Adrenal gland (tissue), 12 donors: ENCODE data around the gene PTCSC3. TPM values are rescaled to one million over a fixed set of nuclear protein-coding genes. Genes with fewer than 3 reads are reported as not detected.

Source experiments
- DNase-seq, 7 donors: peaks; one replicate each; pipeline ENCODE4 v3.0.0-alpha.2; 2019 to 2020
- H3K27ac ChIP-seq, 5 donors: fragments of 200-600 bp; sonication (generic) in 4 of 5; 1 replicate in 3 of 5; 2 replicates in 2 of 5; pipeline versions ENCODE4 v1.5.1 to v1.8.0; 2016 to 2020; ENCODE audit warnings: mild to moderate bottlenecking in 1 of 5
- H3K27me3 ChIP-seq: fragments of 200-600 bp; 2 replicates; pipeline ENCODE4 v1.8.0; 2021
- H3K36me3 ChIP-seq, 2 donors: fragments of 200-600 bp; replicated peaks in 1 of 2; 1 replicate in 1 of 2; 2 replicates in 1 of 2; pipeline versions ENCODE4 v1.5.1 to v1.8.0; 2018 to 2022
- H3K4me1 ChIP-seq, 2 donors: fragments of 200-600 bp; replicated peaks in 1 of 2; 1 replicate in 1 of 2; 2 replicates in 1 of 2; pipeline versions ENCODE4 v1.5.1 to v1.8.0; 2018 to 2021
- H3K4me3 ChIP-seq, 4 donors: fragments of 200-600 bp; sonication (generic) in 3 of 4; one replicate each; pipeline ENCODE4 v1.5.1; 2016 to 2018
- H3K9me3 ChIP-seq, 3 donors: fragments of 200-600 bp; sonication (generic) in 1 of 3; replicated peaks in 1 of 3; 1 replicate in 2 of 3; 2 replicates in 1 of 3; pipeline versions ENCODE4 v1.5.1 to v1.8.0; 2016 to 2021
- POLR2A ChIP-seq, 2 donors: fragments of 450-650 bp; IDR thresholded peaks; one replicate each; pipeline ENCODE4 v1.6.1; 2017; ENCODE audit warnings: antibody characterized with exemption in 2 of 2, mild to moderate bottlenecking in 2 of 2, moderate library complexity in 1 of 2
- WGBS, 4 donors: extraction: QIAGEN DNeasy Blood & Tissue Kit in 2 of 4; methylation state at CpG; one replicate each; pipeline versions ENCODE4 v1.1.5 to v1.1.7; 2013 to 2017; 5-methylcytosine and 5-hydroxymethylcytosine counted together
- intact Hi-C, 2 donors: fragments of 100-400 bp; cut with DNase I; formaldehyde crosslinking; loops; one replicate each; pipeline versions ENCODE4 v1.14.1 to v1.15.0; 2022 to 2023
- polyA plus RNA-seq, 3 donors: library from polyadenylated mRNA; stranded (reverse); fragments of 200-250 nt in 2 of 3; fragments of 350-450 nt in 1 of 3; fragmentation: Illumina TruSeq in 1 of 3; extraction: RNeasy Lipid Tissue Mini Kit (QIAGEN cat#74804) in 1 of 3; gene quantifications; one replicate each; pipeline ENCODE4 v1.2.3, GENCODE V29; 2013 to 2014
- total RNA-seq, 9 donors: library from RNA; depleted of rRNA in 4 of 9; stranded (reverse); fragments of >200 nt in 4 of 9; fragments of 120-200 nt in 1 of 9; fragmentation: NEBNext Ultra II Directional in 1 of 9; extraction: Animal tissue kit (Norgen Biotek cat#: 25700) in 1 of 9; gene quantifications; one replicate each; pipeline versions ENCODE4 v1.1.0 to v1.2.4, GENCODE V29; 2013 to 2023
- TF ChIP-seq, protein P1 (sequence below), 6 experiments: fragments of 450-650 bp in 4 of 6; fragments of 200-600 bp in 2 of 6; sonication (generic) in 1 of 6; IDR thresholded peaks; 1 replicate in 5 of 6; 2 replicates in 1 of 6; pipeline versions ENCODE4 v1.5.1 to v1.8.0; 2016 to 2021; ENCODE audit warnings: antibody characterized with exemption in 6 of 6, mild to moderate bottlenecking in 2 of 6, moderate library complexity in 1 of 6
- donor health status: healthy with polysubstance abuse.
- donor health status: Bipolar disorder and iron deficiency.
- donor health status: DM: yes; HTN: yes; CAD: no.
- donor health status: DM: no; HTN: no; CAD: no.
- donor health status: DM: no; HTN: no; CAD: no.
- donor health status: DM: yes; HTN: yes; CAD: no.

Gene PTCSC3
- total and polyA plus RNA-seq, 12 donors, result not detected

DNA sequence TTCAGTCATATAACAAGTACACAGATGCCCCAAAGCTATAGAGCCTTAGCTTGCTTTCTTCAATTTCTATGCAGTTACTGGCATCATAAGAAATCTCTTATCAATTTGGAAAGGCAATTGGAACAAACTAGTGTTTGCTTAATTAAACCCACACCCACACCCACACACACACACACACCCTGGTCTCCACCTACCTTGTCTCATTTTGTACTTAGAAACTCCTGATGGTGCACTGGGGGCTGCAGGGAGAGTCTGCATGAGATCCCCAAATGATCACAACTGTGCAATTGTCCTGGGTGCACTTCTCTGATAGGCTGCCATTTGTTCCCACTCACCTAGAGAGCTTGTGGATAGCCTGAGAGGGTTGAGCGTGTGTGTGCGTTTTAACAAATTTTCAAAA is 40.5 kb upstream of the PTCSC3 start:
- H3K36me3 ChIP-seq, result no peaks in the 10 kb centered on the region
- H3K4me1 ChIP-seq, result no peaks in the 10 kb centered on the region
- TF ChIP-seq POLR2A (IDR thresholded peaks at IDR 0.05), result no peak
- TF ChIP-seq, protein P1, sequence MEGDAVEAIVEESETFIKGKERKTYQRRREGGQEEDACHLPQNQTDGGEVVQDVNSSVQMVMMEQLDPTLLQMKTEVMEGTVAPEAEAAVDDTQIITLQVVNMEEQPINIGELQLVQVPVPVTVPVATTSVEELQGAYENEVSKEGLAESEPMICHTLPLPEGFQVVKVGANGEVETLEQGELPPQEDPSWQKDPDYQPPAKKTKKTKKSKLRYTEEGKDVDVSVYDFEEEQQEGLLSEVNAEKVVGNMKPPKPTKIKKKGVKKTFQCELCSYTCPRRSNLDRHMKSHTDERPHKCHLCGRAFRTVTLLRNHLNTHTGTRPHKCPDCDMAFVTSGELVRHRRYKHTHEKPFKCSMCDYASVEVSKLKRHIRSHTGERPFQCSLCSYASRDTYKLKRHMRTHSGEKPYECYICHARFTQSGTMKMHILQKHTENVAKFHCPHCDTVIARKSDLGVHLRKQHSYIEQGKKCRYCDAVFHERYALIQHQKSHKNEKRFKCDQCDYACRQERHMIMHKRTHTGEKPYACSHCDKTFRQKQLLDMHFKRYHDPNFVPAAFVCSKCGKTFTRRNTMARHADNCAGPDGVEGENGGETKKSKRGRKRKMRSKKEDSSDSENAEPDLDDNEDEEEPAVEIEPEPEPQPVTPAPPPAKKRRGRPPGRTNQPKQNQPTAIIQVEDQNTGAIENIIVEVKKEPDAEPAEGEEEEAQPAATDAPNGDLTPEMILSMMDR (IDR thresholded peaks at IDR 0.05), result no peak
- WGBS, 4 donors, result 88 to 94% (median 89%) methylated on average over 2 of the region's 2 CpGs
- H3K9me3 ChIP-seq, result no peaks in the 10 kb centered on the region
- DNase-seq, result no peak
- intact Hi-C loops, result no loop called here
- no peak overlapping the region for H3K27ac ChIP-seq
- no peak overlapping the region for H3K4me3 ChIP-seq
- H3K27me3 ChIP-seq, result no peaks in the 10 kb centered on the region

DNA sequence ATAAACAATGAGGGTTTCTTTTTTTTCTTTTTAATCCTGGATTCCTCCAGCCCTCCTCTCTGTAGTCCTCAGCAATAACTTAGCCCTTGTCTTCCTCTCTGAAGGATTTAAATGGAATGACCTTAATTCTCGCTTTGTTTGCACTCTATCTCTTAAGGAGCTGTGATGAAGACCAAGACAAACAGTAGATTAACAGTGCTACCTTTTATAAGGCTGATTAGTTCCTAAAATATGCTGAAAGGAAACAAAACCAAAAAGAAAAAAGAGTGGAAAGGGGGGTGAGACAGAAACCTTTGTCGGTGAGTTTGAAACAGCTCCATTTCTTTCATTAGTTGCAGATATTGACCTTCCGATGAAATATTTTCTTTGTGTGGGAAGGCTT is 38.7 kb upstream of the PTCSC3 start:
- Histone ChIP-seq H3K27ac (no peak overlapping the region), H3K4me1 (no peaks in the 10 kb centered on the region), H3K27me3 (no peaks in the 10 kb centered on the region), H3K36me3 (no peaks in the 10 kb centered on the region), H3K4me3 (no peak overlapping the region), H3K9me3 (no peaks in the 10 kb centered on the region)
- TF ChIP-seq, protein P1 (IDR thresholded peaks at IDR 0.05), result no peak
- no peak for TF ChIP-seq POLR2A (IDR thresholded peaks at IDR 0.05)
- DNase-seq, result no peak
- WGBS, 4 donors, result 63 to 69% (median 66%) methylated on average over 3 of the region's 3 CpGs
- intact Hi-C loops, result no loop called here

DNA sequence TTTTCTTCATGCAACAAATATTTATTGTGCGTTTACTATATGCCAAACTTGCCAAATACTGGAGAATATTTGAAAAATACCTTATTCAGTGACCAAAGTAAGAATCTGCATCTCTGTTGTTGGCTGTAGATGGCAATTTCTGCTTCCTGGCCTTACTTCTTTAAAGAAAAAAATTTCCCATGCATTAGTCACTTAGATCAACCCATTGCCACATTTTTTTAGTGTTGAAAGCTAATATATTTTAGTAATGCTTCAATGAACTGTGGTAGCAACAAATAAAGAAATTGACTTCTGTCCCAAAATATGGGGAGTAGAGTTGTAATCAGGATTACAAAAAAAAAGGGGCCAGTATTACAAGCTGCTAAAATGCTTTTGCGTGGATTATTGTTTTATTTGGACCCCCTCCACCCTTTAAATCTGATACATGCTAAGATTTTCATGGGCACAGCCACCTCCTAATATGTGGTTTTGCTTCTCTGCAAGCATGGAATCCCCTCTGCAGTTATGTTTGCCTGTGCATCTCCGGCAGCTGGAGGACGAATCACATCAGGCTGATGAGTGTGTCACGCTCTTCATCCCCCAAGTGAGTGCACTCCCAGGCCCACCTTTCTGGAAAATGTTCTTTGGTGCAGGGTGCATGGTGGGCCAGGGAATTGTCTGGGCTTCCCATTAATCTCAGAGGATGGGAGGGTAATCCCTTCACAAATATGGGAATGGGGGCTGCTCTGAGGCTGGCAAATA is 38.1 kb upstream of the PTCSC3 start:
- no peak for DNase-seq
- Histone ChIP-seq H3K4me1 (no peaks in the 10 kb centered on the region), H3K27me3 (no peaks in the 10 kb centered on the region), H3K27ac (no peak overlapping the region), H3K4me3 (no peak overlapping the region), H3K9me3 (no peaks in the 10 kb centered on the region), H3K36me3 (no peaks in the 10 kb centered on the region)
- TF ChIP-seq, protein P1 (IDR thresholded peaks at IDR 0.05), result no peak
- TF ChIP-seq POLR2A (IDR thresholded peaks at IDR 0.05), result no peak
- 70 to 74% (median 71%) methylated on average over 4 to 5 of the region's 5 CpGs for WGBS, 4 donors
- intact Hi-C loops, result no loop called here

DNA sequence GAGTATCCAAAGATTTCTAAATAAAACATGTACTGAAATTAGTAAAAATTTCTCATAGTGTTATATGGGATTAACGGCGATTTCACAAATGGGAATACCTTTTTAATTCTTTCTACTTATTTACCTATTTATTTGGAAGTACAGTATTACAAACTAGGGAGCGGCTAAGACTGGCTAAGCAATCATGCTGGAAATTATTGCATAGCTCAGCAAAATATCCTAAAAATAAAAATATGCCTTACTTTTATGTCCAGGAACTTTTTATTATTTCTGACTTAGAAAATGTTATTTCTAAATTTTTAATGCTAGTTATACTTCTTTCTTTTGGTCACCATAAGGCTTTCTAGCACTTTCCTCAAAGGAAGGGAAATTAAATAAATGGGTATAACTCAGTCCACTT is 36.5 kb upstream of the PTCSC3 start:
- 93 to 95% (median 94%) methylated on average over 3 of the region's 3 CpGs for WGBS, 4 donors
- no peaks in the 10 kb centered on the region for H3K27me3 ChIP-seq
- DNase-seq, result no peak
- intact Hi-C loops, result no loop called here
- no peaks in the 10 kb centered on the region for H3K4me1 ChIP-seq
- no peaks in the 10 kb centered on the region for H3K9me3 ChIP-seq
- H3K27ac ChIP-seq, result no peak overlapping the region
- no peak for TF ChIP-seq POLR2A (IDR thresholded peaks at IDR 0.05)
- TF ChIP-seq, protein P1 (IDR thresholded peaks at IDR 0.05), result no peak
- H3K36me3 ChIP-seq, result no peaks in the 10 kb centered on the region
- H3K4me3 ChIP-seq, result no peak overlapping the region
